LoVo (cell line): ENCODE data around the gene RORB.
"Not testable (repeated sequence)": the region's sequence is repeated elsewhere in the genome, so short reads cannot be mapped to it uniquely, and the experiment has no call there.

Experiments
- DNase-seq: peaks from one replicate; pipeline ENCODE4 v3.0.0-alpha.2; 2016; ENCODE audit warnings: low spot score

The RORB gene

DNA sequence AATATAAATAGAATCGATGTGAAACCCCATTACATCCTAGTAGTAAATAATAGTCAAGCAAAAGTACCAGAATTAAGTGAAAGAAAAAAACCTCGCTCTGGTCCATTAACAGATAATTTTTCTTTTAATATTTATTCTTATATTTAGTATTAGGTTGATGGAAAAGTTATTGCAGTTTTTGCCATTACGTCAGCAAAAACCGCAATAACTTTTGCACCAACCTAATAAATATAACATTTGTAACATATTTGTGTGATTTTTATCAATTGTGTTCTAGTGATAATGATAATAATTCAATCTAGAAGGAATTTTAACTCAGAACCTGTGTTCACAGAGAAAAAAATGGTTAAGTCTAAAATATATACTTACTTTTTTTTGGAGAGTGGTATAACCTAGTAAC, 16.1 kb downstream of the RORB start:
- DNase-seq: no peak

DNA sequence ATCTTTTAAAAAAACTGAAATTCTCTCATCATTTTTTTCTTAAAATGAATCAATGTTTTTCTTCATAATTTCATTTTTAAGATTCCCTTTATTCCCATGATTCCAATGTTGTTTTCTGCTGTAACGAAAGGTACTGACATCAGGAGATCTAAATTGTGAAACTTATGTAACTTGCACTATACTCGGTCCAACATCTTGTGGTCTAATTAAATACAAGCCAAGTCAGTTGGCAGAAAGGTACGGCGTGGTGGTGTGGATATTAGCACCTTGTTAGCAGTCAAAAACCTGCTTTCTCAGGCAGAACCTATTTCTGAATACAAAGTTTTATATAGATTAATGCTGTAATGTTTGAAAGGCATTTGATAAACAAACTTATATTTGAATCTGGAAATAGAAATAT, 20.1 kb downstream of the RORB start:
- DNase-seq: no peak

DNA sequence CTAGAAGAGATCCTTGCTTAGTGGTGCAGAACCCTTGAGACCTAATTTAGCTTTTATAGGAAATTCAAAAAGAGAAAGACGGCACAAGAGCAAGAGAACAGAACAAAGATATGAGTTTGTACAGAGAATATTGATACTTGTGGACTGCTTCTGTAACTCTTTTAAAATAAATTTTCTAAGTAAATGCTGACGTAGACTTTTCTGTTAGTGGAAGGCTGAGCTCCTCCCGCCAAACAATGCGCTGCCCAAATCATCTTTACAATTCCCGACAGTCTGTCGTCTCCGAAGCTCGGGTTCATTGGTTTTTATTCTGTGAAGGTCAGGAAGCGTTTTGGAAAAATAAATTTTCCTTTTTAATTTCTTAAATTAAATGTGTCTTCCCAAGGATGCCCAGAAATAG, 22.3 kb downstream of the RORB start:
- DNase-seq: no peak

DNA sequence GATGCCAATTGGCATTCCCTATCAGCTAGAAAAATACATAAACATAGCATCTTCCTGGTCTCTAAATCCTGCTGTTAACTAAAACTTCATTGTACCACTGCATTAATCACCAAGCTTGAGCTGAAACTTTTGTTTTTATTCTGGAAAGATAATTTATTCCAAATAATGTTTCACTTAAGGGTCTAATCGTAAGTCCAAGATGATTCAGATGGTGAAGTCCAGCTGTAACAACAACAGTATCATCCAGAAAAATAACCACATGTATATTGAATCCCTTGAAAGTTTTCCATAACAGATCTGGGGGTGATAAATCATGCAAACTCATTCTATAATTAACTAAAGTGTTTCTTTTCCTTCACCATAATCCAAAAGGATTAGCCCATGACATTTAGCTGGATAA, 23.9 kb downstream of the RORB start:
- DNase-seq: no peak

DNA sequence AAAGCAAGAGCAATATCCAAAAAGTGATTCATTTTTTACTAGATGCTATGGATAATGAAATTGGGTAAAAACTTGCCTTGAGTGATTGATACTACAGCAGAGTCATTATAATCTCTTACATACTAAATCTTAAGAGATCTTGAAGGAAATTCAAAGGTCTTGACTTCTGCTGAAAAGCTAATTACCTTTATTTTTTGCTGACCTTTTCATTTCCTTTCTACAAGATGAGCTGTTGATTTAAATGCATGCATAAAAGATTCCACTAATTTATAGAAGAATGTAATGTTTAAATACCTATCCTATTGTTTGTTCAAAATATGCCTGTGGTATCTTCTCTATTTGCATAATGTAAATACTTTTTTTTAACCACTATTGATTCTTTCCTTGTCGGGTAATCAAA, 27.2 kb downstream of the RORB start:
- no peak for DNase-seq

DNA sequence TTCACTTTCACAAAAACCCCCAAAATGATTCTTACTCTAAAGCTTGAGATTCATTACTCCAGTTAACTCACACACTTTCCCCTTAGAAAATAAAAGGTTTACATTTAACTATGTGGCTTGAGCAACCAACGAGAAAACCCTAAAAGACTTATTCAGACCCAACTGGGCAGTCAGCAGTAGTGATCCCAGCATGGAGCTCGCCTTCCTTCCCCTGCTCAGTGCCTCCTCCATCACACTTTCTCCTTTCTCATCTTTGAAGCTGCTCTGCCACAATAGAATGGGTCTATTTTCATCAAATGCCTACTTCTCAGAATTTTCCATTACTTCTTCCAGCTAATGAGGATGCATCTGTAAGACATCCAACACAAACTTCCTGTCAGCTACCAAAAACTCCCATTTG, 29.1 kb downstream of the RORB start:
- no peak for DNase-seq

DNA sequence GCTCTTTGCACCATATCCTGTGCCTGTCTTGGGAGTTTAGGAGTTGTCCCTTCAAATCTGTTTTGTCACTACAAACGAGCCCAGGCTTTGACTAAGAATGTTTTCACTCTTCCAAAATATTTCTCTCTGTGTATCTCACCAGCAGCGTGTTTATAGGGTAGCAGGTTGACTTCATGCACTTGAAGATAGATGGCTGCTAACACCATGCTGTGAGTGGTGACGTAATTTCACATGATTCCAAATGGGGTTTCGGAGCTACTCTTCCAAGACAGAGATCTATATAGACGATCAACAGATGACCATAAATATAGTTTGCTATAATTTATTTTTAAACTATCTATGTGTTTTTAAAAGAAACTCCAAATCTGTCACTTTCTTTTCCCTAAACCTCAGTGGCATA, 30.6 kb downstream of the RORB start:
- no peak for DNase-seq

GRCh38 chr9:74528207-74528606, 31.1 kb downstream of the RORB start:
- DNase-seq: no peak

DNA sequence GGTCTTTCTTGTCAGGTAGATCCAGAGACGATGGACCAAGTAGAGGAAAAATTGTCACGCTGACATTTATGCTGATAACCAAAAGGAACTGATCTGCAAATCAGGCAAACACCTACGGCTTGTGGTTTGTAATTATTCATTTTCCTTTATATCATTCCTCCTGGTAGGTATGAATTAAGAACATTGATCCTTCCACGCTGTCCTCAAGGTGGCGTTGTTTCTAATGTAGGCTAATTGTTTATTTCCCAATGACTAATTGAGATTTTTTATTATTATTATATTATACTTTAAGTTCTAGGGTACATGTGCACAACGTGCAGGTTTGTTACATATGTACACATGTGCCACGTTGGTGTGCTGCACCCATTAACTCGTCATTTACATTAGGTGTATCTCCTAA, 33.3 kb downstream of the RORB start:
- not testable (repeated sequence) for DNase-seq

DNA sequence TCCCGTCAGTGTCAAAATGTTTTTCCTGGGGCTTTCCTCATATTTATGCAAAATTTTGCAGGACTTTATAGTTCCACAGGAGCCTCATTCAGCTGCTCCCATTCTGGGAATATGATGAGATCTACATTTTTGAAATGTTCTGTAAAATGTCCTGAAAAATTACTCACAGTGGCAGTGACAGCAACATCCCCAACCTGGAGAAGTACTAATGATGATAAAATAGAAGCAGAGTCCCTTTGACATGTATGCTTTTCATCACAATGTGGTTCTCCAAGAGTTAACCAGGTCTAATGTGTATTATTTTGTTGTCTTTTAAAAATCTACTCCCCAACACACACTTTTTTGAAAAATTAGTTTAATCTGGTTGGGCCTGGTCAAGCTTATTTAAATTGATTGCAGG, 36.1 kb downstream of the RORB start:
- DNase-seq: no peak

DNA sequence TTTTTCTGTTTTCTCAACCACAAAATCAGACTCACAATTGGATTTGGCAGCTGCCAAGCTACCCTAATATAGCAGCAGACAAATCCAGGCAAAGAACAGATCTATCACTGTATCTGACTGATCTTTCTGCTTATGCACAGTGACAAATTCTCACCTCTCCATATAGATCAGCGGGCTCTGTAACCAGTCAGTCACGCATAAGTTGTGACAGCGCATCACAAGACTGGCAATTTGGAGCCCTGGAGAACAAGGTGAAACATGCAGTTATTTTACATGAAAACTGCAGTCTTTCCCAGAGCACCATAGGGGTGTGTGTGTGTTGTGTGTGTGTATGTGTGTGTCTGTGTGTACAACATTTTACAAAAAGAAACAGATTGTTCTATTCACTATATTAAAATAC, 37.7 kb downstream of the RORB start:
- DNase-seq: no peak

GRCh38 chr9:74543145-74543544, 46.0 kb downstream of the RORB start:
- no peak for DNase-seq

- DNase-seq: no peak
Measured at GRCh38 chr9:74551266-74551665, 54.1 kb downstream of the RORB start.

- DNase-seq: no peak
Measured at GRCh38 chr9:74554751-74555419, 57.8 kb downstream of the RORB start.

DNA sequence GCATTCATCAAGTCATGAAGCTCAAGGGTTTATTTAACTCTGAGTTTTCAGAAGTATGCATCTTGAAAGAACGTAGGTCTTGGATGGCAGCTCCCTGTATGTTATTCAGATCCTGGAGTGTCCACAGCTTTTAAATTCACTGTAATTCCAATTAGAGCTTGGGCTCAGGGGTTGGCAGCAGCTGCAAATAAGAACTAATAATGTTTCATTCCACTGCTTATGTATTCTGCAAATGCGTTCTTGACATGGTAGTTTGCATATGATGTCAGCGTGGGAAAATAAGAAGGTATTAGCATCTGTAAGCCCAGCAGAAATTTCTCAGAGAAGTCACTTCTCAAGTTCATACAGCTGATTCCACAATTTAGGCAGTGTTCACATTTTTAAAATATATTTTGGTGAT, 58.4 kb downstream of the RORB start:
- DNase-seq: no peak

GRCh38 chr9:74556685-74557084, 59.5 kb downstream of the RORB start:
- DNase-seq: no peak

DNA sequence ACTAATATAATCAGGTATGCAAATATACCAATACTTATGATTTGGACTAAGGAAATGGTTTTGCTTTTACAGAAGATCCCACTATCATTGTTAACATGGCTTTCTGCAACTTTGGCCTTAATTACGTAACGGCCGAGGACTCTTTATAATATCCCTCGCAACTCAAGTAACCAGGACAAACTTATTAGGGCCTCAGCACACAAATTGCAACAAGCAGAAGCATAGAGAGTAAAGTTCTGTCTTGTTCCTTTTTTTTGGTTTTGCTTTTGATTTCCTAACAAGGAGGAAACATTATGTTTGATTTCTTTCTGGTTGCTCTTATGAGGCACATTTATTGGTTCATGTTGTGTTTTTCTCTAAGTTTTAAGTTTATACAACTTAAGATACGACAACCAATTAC, 60.4 kb downstream of the RORB start:
- DNase-seq: no peak

GRCh38 chr9:74562611-74563010, 65.5 kb downstream of the RORB start:
- DNase-seq: no peak

- peak; percentile 24 for DNase-seq
Measured at GRCh38 chr9:74570879-74571512, 73.9 kb downstream of the RORB start.

DNA sequence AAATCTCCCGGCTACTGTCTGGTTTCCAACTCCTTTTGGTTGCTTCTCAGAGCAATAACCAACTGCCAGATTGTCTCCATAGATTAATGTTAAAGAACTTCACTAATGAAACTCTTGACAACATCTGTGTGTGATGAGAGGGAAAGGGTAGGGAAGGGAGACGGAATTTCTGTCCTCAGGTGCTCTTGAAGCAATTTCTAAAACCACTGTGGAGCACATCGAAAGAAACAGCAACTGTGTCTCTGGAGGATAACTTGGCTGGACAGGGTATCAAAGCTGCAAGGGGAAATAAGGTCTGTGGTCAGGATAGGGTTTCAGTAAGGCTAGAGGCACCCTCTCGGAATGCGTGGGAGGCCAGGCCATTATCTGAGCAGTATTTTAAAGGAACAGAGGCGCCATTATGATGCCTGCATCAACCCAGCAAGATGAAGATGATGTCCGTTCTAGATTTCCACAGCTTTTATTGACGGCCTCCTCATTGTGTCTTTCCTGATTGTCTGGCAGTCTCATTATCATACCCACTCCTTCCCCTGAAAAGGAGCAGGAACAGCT, 76.6 kb downstream of the RORB start:
- no peak for DNase-seq

GRCh38 chr9:74576176-74576575, 79.0 kb downstream of the RORB start:
- no peak for DNase-seq

DNA sequence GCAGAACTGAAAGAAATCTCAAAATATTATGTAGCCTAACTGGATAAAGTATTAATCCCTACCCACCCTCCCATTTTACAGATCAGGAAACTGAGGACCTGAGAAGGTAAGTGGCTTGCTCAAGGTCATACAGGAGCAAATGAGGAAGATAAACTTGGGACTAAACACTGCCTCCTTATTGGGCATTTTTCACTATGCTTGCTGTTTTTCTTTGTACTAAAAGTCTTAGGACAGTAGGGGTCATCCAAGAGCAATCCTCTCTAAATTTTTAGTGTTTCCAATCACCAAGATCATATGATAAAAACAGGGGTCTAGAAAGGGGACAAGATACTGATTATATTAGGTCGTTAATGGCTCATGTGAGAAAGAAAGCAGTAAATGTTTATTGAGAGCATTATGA, 80.8 kb downstream of the RORB start:
- no peak for DNase-seq

- no peak for DNase-seq
Measured at GRCh38 chr9:74589576-74589975, 92.4 kb downstream of the RORB start.

- no peak for DNase-seq
Measured at GRCh38 chr9:74595286-74595685, 98.2 kb downstream of the RORB start.
